Hematopoietic multipotent progenitor cell treated with erythropoietin and hydrocortisone succinate and interleukin-3 and kit ligand, for 17 days (in vitro differentiated cells): ENCODE data around the gene PLEK2.
"Not testable (repeated sequence)": the region's sequence is repeated elsewhere in the genome, so short reads cannot be mapped to it uniquely, and the experiment has no call there.

Experiments
- DNase-seq: peaks from one replicate; pipeline ENCODE4 v3.0.0-alpha.2; 2015; ENCODE audit warnings: low spot score

The PLEK2 gene

GRCh38 chr14:67358924-67359774, 52.8 kb downstream of the PLEK2 start:
- DNase-seq = peak; percentile 24

- peak; percentile 25 for DNase-seq
Measured at GRCh38 chr14:67357969-67358354, 54.0 kb downstream of the PLEK2 start.

GRCh38 chr14:67357186-67357968, 54.6 kb downstream of the PLEK2 start:
- DNase-seq = no peak

- DNase-seq = no peak
Measured at GRCh38 chr14:67352055-67352454, 59.9 kb downstream of the PLEK2 start.

- DNase-seq = no peak
Measured at GRCh38 chr14:67345583-67345982, 66.4 kb downstream of the PLEK2 start.

- DNase-seq = no peak
Measured at GRCh38 chr14:67343601-67344230, 68.2 kb downstream of the PLEK2 start.

- not testable (repeated sequence) for DNase-seq
Measured at GRCh38 chr14:67341231-67341630, 70.7 kb downstream of the PLEK2 start.
